Prostate gland (tissue), 2 donors: Measurements from ENCODE around the gene NKX1-1.

Experiments
- CTCF ChIP-seq, 4 experiments: fragments of 200-600 bp in 2 of 4; fragments of 450-650 bp in 2 of 4; sonication (generic) in 2 of 4; IDR thresholded peaks; 1 replicate in 3 of 4; 2 replicates in 1 of 4; pipeline ENCODE4 v1.5.1; 2016 to 2019; ENCODE audit warnings: antibody characterized with exemption in 4 of 4, mild to moderate bottlenecking in 2 of 4, moderate library complexity in 2 of 4
- POLR2A ChIP-seq: fragments of 450-650 bp; IDR thresholded peaks from one replicate; pipeline ENCODE4 v1.6.1; 2016; ENCODE audit warnings: antibody characterized with exemption, mild to moderate bottlenecking
- POLR2AphosphoS5 ChIP-seq: sonication (generic); formaldehyde crosslinking; IDR thresholded peaks from one replicate; pipeline ENCODE4 v1.6.1; 2017; ENCODE audit warnings: antibody characterized with exemption

- no peak for TF ChIP-seq CTCF (IDR thresholded peaks at IDR 0.05)
- no peak for TF ChIP-seq POLR2A
- TF ChIP-seq POLR2AphosphoS5, result no peak
Measured at GRCh38 chr4:1353186-1354055, 52.8 kb downstream of the NKX1-1 start.
